Nephron (organoid): ENCODE measurements around the gene NFKBIA.
"Not testable (repeated sequence)": the region's sequence is repeated elsewhere in the genome, so short reads cannot be mapped to it uniquely, and the experiment has no call there.

Source experiments
- H3K27ac Mint-ChIP-seq, 3 experiments: 2 replicates each; pipeline ENCODE4 v1.8.0; 2020; ENCODE audit warnings: mixed read lengths in 3 of 3, mild to moderate bottlenecking in 2 of 3, moderate library complexity in 1 of 3
- H3K27me3 Mint-ChIP-seq: 2 replicates; pipeline ENCODE4 v1.8.0; 2021; ENCODE audit warnings: low read depth, mild to moderate bottlenecking, moderate library complexity, mixed read lengths
- H3K36me3 Mint-ChIP-seq: 2 replicates; pipeline ENCODE4 v1.8.0; 2020; ENCODE audit warnings: low read depth, mixed read lengths
- H3K4me1 Mint-ChIP-seq: 2 replicates; pipeline ENCODE4 v1.8.0; 2020; ENCODE audit warnings: mixed read lengths
- H3K4me3 Mint-ChIP-seq, 3 experiments: 2 replicates each; pipeline ENCODE4 v1.8.0; 2020; ENCODE audit warnings: mild to moderate bottlenecking in 3 of 3, mixed read lengths in 3 of 3, moderate library complexity in 2 of 3
- H3K9me3 Mint-ChIP-seq: 2 replicates; pipeline ENCODE4 v1.8.0; 2020; ENCODE audit warnings: mixed read lengths
- TF ChIP-seq, protein P1 (sequence below), 3 experiments: fragments of 200-600 bp; sonication (generic); IDR thresholded peaks; one replicate each; pipeline ENCODE4 v1.5.0; 2021; ENCODE audit warnings: antibody characterized with exemption in 3 of 3; ENCODE audit not compliant: unreplicated experiment in 3 of 3

The NFKBIA gene

GRCh38 chr14:35378425-35379233, 25.9 kb downstream of the NFKBIA start:
- TF ChIP-seq, protein P1, sequence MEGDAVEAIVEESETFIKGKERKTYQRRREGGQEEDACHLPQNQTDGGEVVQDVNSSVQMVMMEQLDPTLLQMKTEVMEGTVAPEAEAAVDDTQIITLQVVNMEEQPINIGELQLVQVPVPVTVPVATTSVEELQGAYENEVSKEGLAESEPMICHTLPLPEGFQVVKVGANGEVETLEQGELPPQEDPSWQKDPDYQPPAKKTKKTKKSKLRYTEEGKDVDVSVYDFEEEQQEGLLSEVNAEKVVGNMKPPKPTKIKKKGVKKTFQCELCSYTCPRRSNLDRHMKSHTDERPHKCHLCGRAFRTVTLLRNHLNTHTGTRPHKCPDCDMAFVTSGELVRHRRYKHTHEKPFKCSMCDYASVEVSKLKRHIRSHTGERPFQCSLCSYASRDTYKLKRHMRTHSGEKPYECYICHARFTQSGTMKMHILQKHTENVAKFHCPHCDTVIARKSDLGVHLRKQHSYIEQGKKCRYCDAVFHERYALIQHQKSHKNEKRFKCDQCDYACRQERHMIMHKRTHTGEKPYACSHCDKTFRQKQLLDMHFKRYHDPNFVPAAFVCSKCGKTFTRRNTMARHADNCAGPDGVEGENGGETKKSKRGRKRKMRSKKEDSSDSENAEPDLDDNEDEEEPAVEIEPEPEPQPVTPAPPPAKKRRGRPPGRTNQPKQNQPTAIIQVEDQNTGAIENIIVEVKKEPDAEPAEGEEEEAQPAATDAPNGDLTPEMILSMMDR (IDR thresholded peaks at IDR 0.05; ENCODE audit: unreplicated experiment in 3 of 3) = no peak
- H3K9me3 Mint-ChIP-seq = no peaks in the 10 kb centered on the region
- peaks cover 4% of the 10 kb centered on the region for H3K27me3 Mint-ChIP-seq
- no peak overlapping the region for H3K27ac Mint-ChIP-seq
- no peaks in the 10 kb centered on the region for H3K36me3 Mint-ChIP-seq
- H3K4me1 Mint-ChIP-seq = peaks cover 7% of the 10 kb centered on the region
- no peak overlapping the region for H3K4me3 Mint-ChIP-seq

GRCh38 chr14:35375558-35376025, 29.0 kb downstream of the NFKBIA start:
- TF ChIP-seq, protein P1 (IDR thresholded peaks at IDR 0.05; ENCODE audit: unreplicated experiment in 3 of 3) = no peak
- Mint-ChIP-seq H3K4me1 (no peaks in the 10 kb centered on the region), H3K27ac (no peak overlapping the region), H3K36me3 (no peaks in the 10 kb centered on the region), H3K4me3 (no peak overlapping the region), H3K9me3 (peaks cover 5% of the 10 kb centered on the region), H3K27me3 (no peaks in the 10 kb centered on the region)

GRCh38 chr14:35374263-35374712, 30.3 kb downstream of the NFKBIA start:
- H3K4me3 Mint-ChIP-seq = no peak overlapping the region
- peaks cover 2% of the 10 kb centered on the region for H3K4me1 Mint-ChIP-seq
- peaks cover 5% of the 10 kb centered on the region for H3K9me3 Mint-ChIP-seq
- no peaks in the 10 kb centered on the region for H3K27me3 Mint-ChIP-seq
- TF ChIP-seq, protein P1 (IDR thresholded peaks at IDR 0.05; ENCODE audit: unreplicated experiment in 3 of 3) = no peak
- H3K36me3 Mint-ChIP-seq = no peaks in the 10 kb centered on the region
- no peak overlapping the region for H3K27ac Mint-ChIP-seq

GRCh38 chr14:35373208-35373607, 31.3 kb downstream of the NFKBIA start:
- not testable (repeated sequence) for H3K9me3 Mint-ChIP-seq, H3K36me3 Mint-ChIP-seq, H3K27me3 Mint-ChIP-seq, H3K4me3 Mint-ChIP-seq, H3K27ac Mint-ChIP-seq
- H3K4me1 Mint-ChIP-seq = peaks cover 10% of the 10 kb centered on the region

- TF ChIP-seq, protein P1 (IDR thresholded peaks at IDR 0.05; ENCODE audit: unreplicated experiment in 3 of 3) = no peak
- H3K4me3 Mint-ChIP-seq = no peak overlapping the region
- H3K4me1 Mint-ChIP-seq = peaks cover 22% of the 10 kb centered on the region
- H3K36me3 Mint-ChIP-seq = no peaks in the 10 kb centered on the region
- peak overlapping the region in 2 of 3 experiments; percentile 25 to 37 for H3K27ac Mint-ChIP-seq
- no peaks in the 10 kb centered on the region for H3K27me3 Mint-ChIP-seq
- peaks cover 5% of the 10 kb centered on the region for H3K9me3 Mint-ChIP-seq
These were observed 33.6 kb downstream of the NFKBIA start for GRCh38 chr14:35370969-35371368.

GRCh38 chr14:35369701-35370191, 34.8 kb downstream of the NFKBIA start:
- Mint-ChIP-seq H3K9me3 (peaks cover 5% of the 10 kb centered on the region), H3K4me1 (peaks cover 26% of the 10 kb centered on the region), H3K27me3 (no peaks in the 10 kb centered on the region), H3K27ac (no peak overlapping the region), H3K36me3 (no peaks in the 10 kb centered on the region), H3K4me3 (no peak overlapping the region)
- TF ChIP-seq, protein P1 (IDR thresholded peaks at IDR 0.05; ENCODE audit: unreplicated experiment in 3 of 3) = no peak
